HCT116 (cell line): ENCODE measurements around the gene CDKL5. TPM values are rescaled to one million over a fixed set of nuclear protein-coding genes. Genes with fewer than 3 reads are reported as not detected.

Experiments used
- ATAC-seq: fragments of 200-7000 bp; cut with Tn5 transposase; 2 replicates; pipeline ENCODE4 v1.9.1; 2020; ENCODE audit warnings: mild to moderate bottlenecking, moderate library complexity
- BruUV-seq: library from RNA; stranded (reverse); fragments of 400-500 nt; replicated peaks from 2 replicates; lab custom pipeline; 2021; lab: Mats Ljungman, UMichigan
- CTCF ChIA-PET: fragments of 300-600 bp; sonication (Branson Sonifier 250); formaldehyde crosslinking; loops from one replicate; lab custom pipeline; 2021; ENCODE audit warnings: antibody characterized with exemption; lab: Charles Lee
- POLR2A ChIA-PET: fragments of 300-600, 350-600 bp; sonication (Branson Sonifier 250); formaldehyde crosslinking; loops from one replicate; lab custom pipeline; 2021; ENCODE audit warnings: antibody characterized with exemption; lab: Charles Lee
- RAD21 ChIA-PET, 2 experiments: fragments of 300-600 bp; sonication (Branson Sonifier 250); formaldehyde crosslinking; loops; one replicate each; lab custom pipeline; 2023; ENCODE audit warnings: low total read pairs in 2 of 2; ENCODE audit not compliant: uncharacterized antibody in 2 of 2, unreplicated experiment in 2 of 2, low non-redundant PET in 1 of 2; lab: Charles Lee
- DNase-seq: peaks from one replicate; pipeline ENCODE4 v3.0.0-alpha.2; 2010; ENCODE audit warnings: low read depth, low spot score
- H2AFZ ChIP-seq: fragments of 200-600 bp; shearing (Covaris generic), sonication (generic); 2 replicates; pipeline ENCODE4 v1.6.1; 2017; ENCODE audit warnings: low read depth, mixed run types, mixed read lengths, antibody characterized with exemption, low read length; ENCODE audit not compliant: poor library complexity, severe bottlenecking
- H3K27ac ChIP-seq: 2 replicates; pipeline ENCODE4 v1.5.1; 2012; ENCODE audit warnings: low read depth, low read length
- H3K27me3 ChIP-seq: fragments of 200-600 bp; sonication (generic); 2 replicates; pipeline ENCODE4 v1.6.1; 2016; ENCODE audit warnings: mixed run types, low read length, mixed read lengths; ENCODE audit not compliant: insufficient read depth
- H3K36me3 ChIP-seq, 2 experiments: fragments of 200-500 bp in 1 of 2; fragments of 200-600 bp in 1 of 2; sonication (Bioruptor generic) in 1 of 2; sonication (generic) in 1 of 2; 2 replicates each; pipeline versions ENCODE4 v1.5.1 to v1.6.1; 2014 to 2016; ENCODE audit warnings: low read length in 2 of 2, inconsistent platforms in 1 of 2, mixed read lengths in 1 of 2, mixed run types in 1 of 2; ENCODE audit not compliant: insufficient read depth in 2 of 2, control insufficient read depth in 1 of 2
- H3K4me1 ChIP-seq, 2 experiments: fragments of 200-600 bp in 1 of 2; sonication (generic) in 1 of 2; 2 replicates each; pipeline versions ENCODE4 v1.5.1 to v1.6.1; 2012 to 2017; ENCODE audit warnings: low read length in 2 of 2, inconsistent platforms in 1 of 2, mild to moderate bottlenecking in 1 of 2, mixed read lengths in 1 of 2, mixed run types in 1 of 2, moderate library complexity in 1 of 2; ENCODE audit not compliant: insufficient read depth in 2 of 2, control insufficient read depth in 1 of 2
- H3K4me2 ChIP-seq: fragments of 200-600 bp; sonication (generic); 2 replicates; pipeline ENCODE4 v1.6.1; 2017; ENCODE audit warnings: mixed run types, low read length, mixed read lengths
- H3K4me3 ChIP-seq, 2 experiments: fragments of 200-600 bp in 1 of 2; sonication (generic) in 1 of 2; replicated peaks in 1 of 2; 2 replicates each; pipeline ENCODE4 v1.5.1; 2011 to 2016; ENCODE audit warnings: low read length in 2 of 2, control low read depth in 1 of 2, low read depth in 1 of 2, mild to moderate bottlenecking in 1 of 2, mixed read lengths in 1 of 2, mixed run types in 1 of 2
- H3K79me2 ChIP-seq: fragments of 200-600 bp; sonication (generic); 2 replicates; pipeline ENCODE4 v1.6.1; 2017; ENCODE audit warnings: mild to moderate bottlenecking, mixed run types, low read length, moderate library complexity, mixed read lengths; ENCODE audit not compliant: insufficient read depth
- H3K9ac ChIP-seq: fragments of 200-600 bp; sonication (generic); 2 replicates; pipeline ENCODE4 v1.6.1; 2016; ENCODE audit warnings: low read length, mixed read lengths
- H3K9me2 ChIP-seq: fragments of 200-600 bp; sonication (generic), shearing (Covaris generic); 2 replicates; pipeline ENCODE4 v1.6.1; 2017; ENCODE audit warnings: mixed run types, mild to moderate bottlenecking, moderate library complexity; ENCODE audit not compliant: insufficient read depth
- H3K9me3 ChIP-seq, 2 experiments: fragments of 200-500 bp in 1 of 2; fragments of 200-600 bp in 1 of 2; sonication (Bioruptor generic) in 1 of 2; sonication (generic) in 1 of 2; 2 replicates each; pipeline ENCODE4 v1.6.1; 2014 to 2017; ENCODE audit warnings: low read length in 2 of 2, mixed read lengths in 2 of 2, inconsistent platforms in 1 of 2, low read depth in 1 of 2, mild to moderate bottlenecking in 1 of 2, mixed run types in 1 of 2, moderate library complexity in 1 of 2; ENCODE audit not compliant: control insufficient read depth in 1 of 2, insufficient read depth in 1 of 2
- H4K20me1 ChIP-seq: fragments of 200-600 bp; sonication (generic), shearing (Covaris generic); 2 replicates; pipeline ENCODE4 v1.6.1; 2017; ENCODE audit warnings: mixed run types, mild to moderate bottlenecking, moderate library complexity; ENCODE audit not compliant: insufficient read depth
- CEBPB ChIP-seq: IDR thresholded peaks from 2 replicates; pipeline ENCODE4 v1.6.1; 2012; ENCODE audit warnings: low read depth
- EZH2phosphoT487 ChIP-seq: fragments of 200-600 bp; IDR thresholded peaks from 2 replicates; pipeline ENCODE4 v1.6.1; 2018; ENCODE audit warnings: antibody characterized with exemption, borderline replicate concordance
- JUND ChIP-seq: IDR thresholded peaks from 2 replicates; pipeline ENCODE4 v1.6.1; 2012
- MAX ChIP-seq: IDR thresholded peaks from 2 replicates; pipeline ENCODE4 v1.6.1; 2012
- SIN3A ChIP-seq: IDR thresholded peaks from 2 replicates; pipeline ENCODE4 v1.6.1; 2012; ENCODE audit warnings: low read depth
- SP1 ChIP-seq: IDR thresholded peaks from 2 replicates; pipeline ENCODE4 v1.6.1; 2012; ENCODE audit warnings: low read depth
- TCF7L2 ChIP-seq: IDR thresholded peaks from 2 replicates; pipeline ENCODE4 v1.7.0; 2011; ENCODE audit warnings: borderline replicate concordance, inconsistent platforms; ENCODE audit not compliant: insufficient read depth, insufficient read length; ENCODE audit errors: extremely low read depth
- YY1 ChIP-seq: IDR thresholded peaks from 2 replicates; pipeline ENCODE4 v1.6.1; 2011; ENCODE audit warnings: low read length, low read depth, moderate library complexity, mild to moderate bottlenecking; ENCODE audit not compliant: insufficient replicate concordance; ENCODE audit errors: extremely low read depth
- ZBTB33 ChIP-seq: IDR thresholded peaks from 2 replicates; pipeline ENCODE4 v1.6.1; 2011; ENCODE audit warnings: mild to moderate bottlenecking, low read length, moderate library complexity; ENCODE audit not compliant: insufficient replicate concordance; ENCODE audit errors: extremely low read depth
- intact Hi-C: fragments of 100-400 bp; cut with micrococcal nuclease; formaldehyde crosslinking; loops from 2 replicates; pipeline ENCODE4 v1.10.0; 2022
- total RNA-seq: library from RNA; stranded (reverse); gene quantifications from one replicate; pipeline ENCODE4 v1.2.1, GENCODE V29; 2021; ENCODE audit not compliant: unreplicated experiment

CDKL5 gene
- total RNA-seq, 1 experiment from 2014 or later: 2.5 TPM

- Histone ChIP-seq H3K4me2 (no peak overlapping the region), H4K20me1 (no peaks in the 10 kb centered on the region), H3K9me2 (no peaks in the 10 kb centered on the region), H3K9ac (no peak overlapping the region), H3K79me2 (no peaks in the 10 kb centered on the region), H3K4me1 (no peaks in the 10 kb centered on the region), H3K27ac (no peak overlapping the region), H3K36me3 (no peaks in the 10 kb centered on the region), H3K9me3 (no peaks in the 10 kb centered on the region), H3K27me3 (no peaks in the 10 kb centered on the region), H3K4me3 (no peak overlapping the region)
- intact Hi-C loops: no loop called here
- ChIA-PET CTCF (no interaction called here), POLR2A (no interaction called here), RAD21 (no interaction called here)
- DNase-seq (no peak), ATAC-seq (no peak)
- BruUV-seq: no TSS peak
- TF ChIP-seq EZH2phosphoT487: no peak
- TF ChIP-seq JUND: no peak
- TF ChIP-seq YY1: no peak
- TF ChIP-seq SP1: no peak
- no peak for TF ChIP-seq CEBPB
- no peak for TF ChIP-seq SIN3A
- TF ChIP-seq TCF7L2: no peak
- TF ChIP-seq MAX: no peak
- TF ChIP-seq ZBTB33: no peak
- TF ChIP-seq, all 23 proteins: peak for 0
- H2AFZ ChIP-seq: no peak overlapping the region
Measured at GRCh38 chrX:18557879-18558278, 132.5 kb downstream of the CDKL5 start.
